AG04450 (cell line): Measurements from ENCODE around the gene PRKCH. TPM values are rescaled to one million over a fixed set of nuclear protein-coding genes. Genes with fewer than 3 reads are reported as not detected.

Experiments used
- CTCF ChIA-PET: fragments of 300-600, 350-600 bp; formaldehyde crosslinking; extraction: SDS; loops from one replicate; lab custom pipeline; 2022; ENCODE audit warnings: antibody characterized with exemption, inconsistent platforms; lab: Charles Lee
- POLR2A ChIA-PET: fragments of 350-600 bp; formaldehyde crosslinking; extraction: SDS; loops from one replicate; lab custom pipeline; 2021; ENCODE audit warnings: antibody characterized with exemption, inconsistent platforms; lab: Yijun Ruan, JAX
- DNase-seq: peaks from one replicate; pipeline ENCODE4 v3.0.0-alpha.2; 2011; ENCODE audit warnings: low read depth, low spot score
- H3K27ac ChIP-seq: one replicate; pipeline ENCODE4 v1.5.1; 2012; ENCODE audit warnings: low read depth, low read length, control low read depth
- H3K27me3 ChIP-seq: one replicate; pipeline ENCODE4 v1.6.0; 2012; ENCODE audit warnings: low read length; ENCODE audit not compliant: control insufficient read depth, insufficient read depth
- H3K4me3 ChIP-seq: 2 replicates; pipeline ENCODE4 v1.5.1; 2011; ENCODE audit warnings: mild to moderate bottlenecking, low read depth, low read length, control low read depth
- H3K9me3 ChIP-seq: 2 replicates; pipeline ENCODE4 v1.5.1; 2012; ENCODE audit warnings: low read length; ENCODE audit not compliant: control insufficient read depth, insufficient read depth
- polyA plus RNA-seq: library from polyadenylated mRNA; depleted of rRNA; stranded (reverse); fragments of >200 nt; gene quantifications from 2 replicates; pipeline ENCODE4 v1.2.3, GENCODE V29; 2011
- TF ChIP-seq, protein P1 (sequence below): IDR thresholded peaks from 2 replicates; pipeline ENCODE4 v1.5.1; 2011; ENCODE audit warnings: low read depth, low read length, control low read depth, inconsistent platforms

PRKCH gene
- polyA plus RNA-seq, 1 experiment, result 1.6 TPM

DNA sequence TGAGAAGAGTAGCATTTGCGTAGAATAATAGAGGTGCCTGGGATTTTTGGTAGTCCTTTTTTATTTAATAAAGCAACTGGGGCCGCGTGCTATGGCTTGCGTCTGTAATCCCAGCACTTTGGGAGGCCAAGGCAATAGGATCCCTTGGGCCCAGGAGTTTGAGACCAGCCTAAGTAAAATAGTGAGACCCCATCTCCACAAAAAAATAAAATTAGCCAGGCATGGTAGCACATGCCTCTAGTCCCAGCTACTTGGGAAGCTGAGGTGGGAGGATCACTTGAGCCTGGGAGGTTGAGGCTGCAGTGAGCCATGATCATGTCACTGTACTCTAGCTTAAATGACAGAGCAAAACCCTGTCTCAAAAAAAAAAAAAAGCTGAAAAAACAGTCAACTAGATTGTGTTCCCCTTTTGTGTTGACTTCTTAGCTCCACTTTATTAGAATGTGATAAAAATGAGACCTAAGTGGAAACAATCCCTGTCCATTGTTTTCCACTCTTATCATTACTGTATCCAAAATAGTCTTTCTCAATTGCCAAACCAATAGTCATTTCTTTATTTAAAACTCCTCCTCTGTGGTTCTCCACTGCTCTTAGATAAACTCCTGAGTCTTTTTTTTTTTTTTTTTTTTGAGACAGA lies 7.4 kb downstream of the PRKCH start:
- CTCF ChIA-PET, result no interaction called here
- Histone ChIP-seq H3K27me3 (peaks cover 11% of the 10 kb centered on the region), H3K9me3 (no peaks in the 10 kb centered on the region), H3K27ac (no peak overlapping the region), H3K4me3 (no peak overlapping the region)
- TF ChIP-seq, protein P1, sequence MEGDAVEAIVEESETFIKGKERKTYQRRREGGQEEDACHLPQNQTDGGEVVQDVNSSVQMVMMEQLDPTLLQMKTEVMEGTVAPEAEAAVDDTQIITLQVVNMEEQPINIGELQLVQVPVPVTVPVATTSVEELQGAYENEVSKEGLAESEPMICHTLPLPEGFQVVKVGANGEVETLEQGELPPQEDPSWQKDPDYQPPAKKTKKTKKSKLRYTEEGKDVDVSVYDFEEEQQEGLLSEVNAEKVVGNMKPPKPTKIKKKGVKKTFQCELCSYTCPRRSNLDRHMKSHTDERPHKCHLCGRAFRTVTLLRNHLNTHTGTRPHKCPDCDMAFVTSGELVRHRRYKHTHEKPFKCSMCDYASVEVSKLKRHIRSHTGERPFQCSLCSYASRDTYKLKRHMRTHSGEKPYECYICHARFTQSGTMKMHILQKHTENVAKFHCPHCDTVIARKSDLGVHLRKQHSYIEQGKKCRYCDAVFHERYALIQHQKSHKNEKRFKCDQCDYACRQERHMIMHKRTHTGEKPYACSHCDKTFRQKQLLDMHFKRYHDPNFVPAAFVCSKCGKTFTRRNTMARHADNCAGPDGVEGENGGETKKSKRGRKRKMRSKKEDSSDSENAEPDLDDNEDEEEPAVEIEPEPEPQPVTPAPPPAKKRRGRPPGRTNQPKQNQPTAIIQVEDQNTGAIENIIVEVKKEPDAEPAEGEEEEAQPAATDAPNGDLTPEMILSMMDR, result no peak
- DNase-seq, result no peak
- POLR2A ChIA-PET, result no interaction called here

DNA sequence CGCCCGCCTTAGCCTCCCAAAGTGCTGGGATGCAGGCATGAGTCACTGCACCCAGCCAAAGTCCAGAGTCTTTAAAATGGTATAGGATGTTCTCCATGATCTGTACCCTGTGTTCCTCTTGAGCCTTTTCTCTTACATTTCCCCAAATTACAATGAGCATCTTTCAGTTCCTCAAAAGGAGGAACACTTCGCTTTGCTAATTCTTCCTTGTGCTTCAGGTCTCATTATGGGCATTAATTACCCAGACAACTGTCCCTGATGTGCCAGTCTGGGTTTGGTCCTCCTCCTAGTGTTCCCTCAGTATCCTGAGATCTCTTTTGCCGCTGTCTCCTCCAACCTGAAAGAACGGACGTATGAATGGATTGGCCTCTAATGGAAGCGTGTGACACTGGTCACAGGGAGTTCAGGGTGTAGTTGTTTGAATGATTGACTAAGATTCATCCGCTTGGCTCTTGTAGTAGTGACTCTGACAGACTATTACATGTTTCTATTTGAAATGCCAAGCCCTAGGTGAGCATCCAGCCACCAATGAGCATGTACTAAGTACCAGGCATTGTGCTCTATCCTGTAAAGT lies 8.2 kb downstream of the PRKCH start:
- CTCF ChIA-PET, result no interaction called here
- TF ChIP-seq, protein P1, result no peak
- POLR2A ChIA-PET, result no interaction called here

DNA sequence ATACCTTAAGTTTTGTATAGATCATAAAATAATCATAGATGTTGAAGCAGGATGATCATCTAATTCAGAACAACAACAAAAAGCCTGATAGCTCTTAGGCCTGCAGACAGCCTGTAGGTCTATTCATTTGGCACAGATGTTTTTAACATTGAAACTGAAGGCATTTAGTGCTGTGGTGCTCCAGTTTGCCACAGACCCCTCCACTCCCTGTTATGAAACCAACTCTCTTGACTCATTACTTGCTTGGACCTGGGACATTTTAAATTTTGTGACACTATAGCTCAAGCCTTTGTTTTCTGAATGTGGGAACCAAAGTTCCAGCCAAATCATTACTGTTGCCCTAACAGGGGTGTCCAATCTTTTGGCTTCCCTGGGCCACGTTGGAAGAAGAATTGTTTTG lies 9.1 kb downstream of the PRKCH start:
- Histone ChIP-seq H3K27ac (no peak overlapping the region), H3K4me3 (no peak overlapping the region), H3K9me3 (no peaks in the 10 kb centered on the region), H3K27me3 (peaks cover 8% of the 10 kb centered on the region)
- TF ChIP-seq, protein P1, result no peak
- ChIA-PET CTCF (no interaction called here), POLR2A (no interaction called here)
- DNase-seq, result no peak

More for the DNA sequence above, 8.2 kb downstream of the PRKCH start:
- no peak overlapping the region for H3K4me3 ChIP-seq
- no peak for DNase-seq
- H3K27me3 ChIP-seq, result peaks cover 8% of the 10 kb centered on the region
- H3K27ac ChIP-seq, result no peak overlapping the region
- H3K9me3 ChIP-seq, result no peaks in the 10 kb centered on the region

DNA sequence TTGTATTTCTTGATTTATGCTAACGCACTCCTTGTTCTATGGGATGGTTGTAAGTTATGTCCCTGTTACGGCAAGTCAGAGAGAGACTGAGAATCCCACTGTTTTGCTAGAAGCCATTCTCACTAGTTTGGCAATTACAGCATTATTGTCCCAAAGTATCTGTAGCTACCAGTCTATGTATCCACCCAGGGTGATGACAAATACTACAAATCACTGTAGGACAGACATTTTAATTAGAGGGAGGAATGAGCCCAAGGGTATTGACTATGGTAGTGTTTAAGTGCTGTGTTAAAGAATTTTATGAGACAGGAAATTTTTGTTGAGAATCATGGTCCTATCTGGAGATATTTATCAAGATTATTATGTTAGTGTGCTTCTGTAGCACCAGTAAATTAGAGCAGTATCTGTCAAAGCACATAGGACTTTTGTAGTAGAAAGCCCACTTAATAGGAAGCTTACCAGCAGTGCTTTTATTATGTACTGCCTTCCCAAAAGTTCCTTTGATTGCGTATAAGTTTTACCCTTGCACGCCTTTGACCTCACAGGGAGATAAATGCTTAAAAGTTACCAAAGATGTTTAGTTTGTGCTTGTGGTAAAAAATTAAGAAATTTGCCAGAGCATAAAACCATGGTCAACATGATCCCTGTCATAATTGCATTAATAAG lies 10.7 kb downstream of the PRKCH start:
- Histone ChIP-seq H3K27ac (no peak overlapping the region), H3K4me3 (no peak overlapping the region), H3K9me3 (no peaks in the 10 kb centered on the region), H3K27me3 (peaks cover 8% of the 10 kb centered on the region)
- no peak for DNase-seq
- CTCF ChIA-PET, result no interaction called here
- TF ChIP-seq, protein P1, result no peak
- POLR2A ChIA-PET, result no interaction called here

DNA sequence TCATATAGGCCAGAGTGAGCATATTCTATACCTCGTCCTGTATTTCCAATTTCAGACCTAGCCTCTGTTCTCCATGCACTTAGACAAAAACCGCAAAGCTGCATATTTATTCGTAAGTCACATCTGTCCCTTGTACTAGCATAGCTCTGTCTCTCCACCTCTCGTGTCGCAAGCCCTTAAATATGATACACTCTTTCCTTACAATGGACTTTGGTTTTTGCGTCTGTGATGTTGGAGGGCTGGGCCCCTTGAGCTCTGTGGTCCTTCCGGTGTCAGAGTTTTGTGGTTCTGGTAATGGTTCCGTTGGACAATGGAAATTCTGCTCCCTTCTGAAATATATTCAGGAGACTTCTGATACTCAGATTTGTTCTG lies 11.3 kb downstream of the PRKCH start:
- Histone ChIP-seq H3K9me3 (no peaks in the 10 kb centered on the region), H3K27me3 (peaks cover 8% of the 10 kb centered on the region), H3K27ac (no peak overlapping the region), H3K4me3 (no peak overlapping the region)
- ChIA-PET POLR2A (no interaction called here), CTCF (no interaction called here)
- no peak for DNase-seq
- TF ChIP-seq, protein P1, result no peak
